ENCODE data around the gene NCDN.

Gene NCDN

GRCh38 chr1:35592991-35593769 lies 35.6 kb downstream of the NCDN start:
- no peak overlapping the region for H3K4me3 ChIP-seq (ENCODE audit: low read depth, low read length)
- TF ChIP-seq CTCF (conservative IDR thresholded peaks at IDR 0.05; ENCODE audit: low read depth, low read length): no peak
- DNase-seq (ENCODE audit: low read depth): no peak

GRCh38 chr1:35594005-35594760 lies 36.6 kb downstream of the NCDN start:
- no peak for DNase-seq (ENCODE audit: low read depth)
- no peak for TF ChIP-seq CTCF (conservative IDR thresholded peaks at IDR 0.05; ENCODE audit: low read depth, low read length)
- H3K4me3 ChIP-seq (ENCODE audit: low read depth, low read length): no peak overlapping the region

- H3K4me3 ChIP-seq (ENCODE audit: low read depth, low read length): no peak overlapping the region
- no peak for DNase-seq (ENCODE audit: low read depth)
- TF ChIP-seq CTCF (conservative IDR thresholded peaks at IDR 0.05; ENCODE audit: low read depth, low read length): no peak
These were observed 38.1 kb downstream of the NCDN start for GRCh38 chr1:35595684-35596083.

- no peak for DNase-seq (ENCODE audit: low read depth)
- no peak for TF ChIP-seq CTCF (conservative IDR thresholded peaks at IDR 0.05; ENCODE audit: low read depth, low read length)
- no peak overlapping the region for H3K4me3 ChIP-seq (ENCODE audit: low read depth, low read length)
These were observed 40.3 kb downstream of the NCDN start for GRCh38 chr1:35597870-35598269.

GRCh38 chr1:35598895-35599294 lies 41.3 kb downstream of the NCDN start:
- TF ChIP-seq CTCF (conservative IDR thresholded peaks at IDR 0.05; ENCODE audit: low read depth, low read length): no peak
- no peak for DNase-seq (ENCODE audit: low read depth)
- no peak overlapping the region for H3K4me3 ChIP-seq (ENCODE audit: low read depth, low read length)

GRCh38 chr1:35599411-35599810 lies 41.8 kb downstream of the NCDN start:
- DNase-seq (ENCODE audit: low read depth): no peak
- no peak for TF ChIP-seq CTCF (conservative IDR thresholded peaks at IDR 0.05; ENCODE audit: low read depth, low read length)

More at GRCh38 chr1:35599411-35599810, 41.8 kb downstream of the NCDN start:
- H3K4me3 ChIP-seq (ENCODE audit: low read depth, low read length): no peak overlapping the region
